Transverse colon (tissue), 4 donors: ENCODE data around the gene ITPRIPL1. TPM values are rescaled to one million over a fixed set of nuclear protein-coding genes. Genes with fewer than 3 reads are reported as not detected.
A peak's percentile ranks its signal among the peaks of the same experiment; 100 is the strongest.

Experiments
- DNase-seq: peaks from one replicate; pipeline ENCODE4 v3.0.0-alpha.2; 2019
- H3K27ac ChIP-seq, 4 donors: fragments of 200-600 bp; sonication (generic); 2 replicates each; pipeline ENCODE4 v1.5.1; 2016 to 2018; ENCODE audit warnings: inconsistent platforms in 4 of 4
- H3K27me3 ChIP-seq: fragments of 200-600 bp; sonication (generic); 2 replicates; pipeline ENCODE4 v1.5.1; 2017; ENCODE audit warnings: inconsistent platforms
- H3K36me3 ChIP-seq, 4 donors: fragments of 200-600 bp; sonication (generic); 2 replicates each; pipeline ENCODE4 v1.5.1; 2017 to 2019; ENCODE audit warnings: inconsistent platforms in 4 of 4
- H3K4me1 ChIP-seq, 4 donors: fragments of 200-600 bp; sonication (generic); 2 replicates each; pipeline ENCODE4 v1.5.1; 2017 to 2020; ENCODE audit warnings: inconsistent platforms in 4 of 4
- H3K4me3 ChIP-seq, 4 donors: fragments of 200-600 bp; sonication (generic); 1 replicate in 1 of 4; 2 replicates in 3 of 4; pipeline versions ENCODE4 v1.5.1 to v1.6.1; 2017 to 2019; ENCODE audit warnings: inconsistent platforms in 4 of 4
- H3K9me3 ChIP-seq, 2 donors: fragments of 200-600 bp; sonication (generic); 2 replicates each; pipeline ENCODE4 v1.5.1; 2017 to 2019; ENCODE audit warnings: inconsistent platforms in 2 of 2
- CTCF ChIP-seq, 5 experiments: fragments of 200-600 bp in 3 of 5; fragments of 450-650 bp in 2 of 5; sonication (generic) in 3 of 5; IDR thresholded peaks; 1 replicate in 2 of 5; 2 replicates in 3 of 5; pipeline ENCODE4 v1.5.1; 2016 to 2017; ENCODE audit warnings: antibody characterized with exemption in 5 of 5, inconsistent platforms in 3 of 5, mild to moderate bottlenecking in 2 of 5, moderate library complexity in 1 of 5
- EP300 ChIP-seq: sonication (generic); formaldehyde crosslinking; IDR thresholded peaks from one replicate; pipeline ENCODE4 v1.6.1; 2017; ENCODE audit warnings: antibody characterized with exemption, low read depth
- POLR2A ChIP-seq: fragments of 450-650 bp; IDR thresholded peaks from one replicate; pipeline ENCODE4 v1.6.1; 2016; ENCODE audit warnings: antibody characterized with exemption, mild to moderate bottlenecking, moderate library complexity
- POLR2AphosphoS5 ChIP-seq, 3 donors: sonication (generic); formaldehyde crosslinking; IDR thresholded peaks; one replicate each; pipeline ENCODE4 v1.6.1; 2016; ENCODE audit warnings: antibody characterized with exemption in 3 of 3
- WGBS, 2 donors: methylation state at CpG; one replicate each; pipeline ENCODE4 v1.1.5; 2018; ENCODE audit warnings: low coverage in 1 of 2; 5-methylcytosine and 5-hydroxymethylcytosine counted together
- in situ Hi-C, 4 donors: fragments of 200-750 bp; cut with MboI; loops; one replicate each; pipeline versions ENCODE4 v1.15.0 to v1.15.1; 2017; ENCODE audit warnings: low sequenced_read_pairs in 3 of 4, low pct_ligation_motif_present in 1 of 4, low pct_unique_long_range_greater_than_20kb in 1 of 4
- intact Hi-C: fragments of 100-400 bp; cut with DNase I; formaldehyde crosslinking; loops from one replicate; pipeline ENCODE4 v1.15.1; 2023; ENCODE audit warnings: low total_unique reads
- total RNA-seq, 4 donors: library from RNA; depleted of rRNA; stranded (reverse); fragments of >200 nt; gene quantifications; one replicate each; pipeline ENCODE4 v1.1.0, GENCODE V29; 2016

Gene ITPRIPL1
- total RNA-seq, 4 donors from 2014 or later = 0.41 to 2.6 (median 0.95) TPM; not detected in 1

GRCh38 chr2:96318723-96319122 is 6.4 kb upstream of the ITPRIPL1 start:
- TF ChIP-seq CTCF (IDR thresholded peaks at IDR 0.05) (no peak), EP300 (no peak), POLR2AphosphoS5 (IDR thresholded peaks at IDR 0.05) (no peak), POLR2A (no peak)
- Histone ChIP-seq H3K9me3 (no peaks in the 10 kb centered on the region), H3K4me3 (no peak overlapping the region), H3K4me1 (peaks cover 0 to 16% (median 13%) of the 10 kb centered on the region in 4 donors), H3K27ac (no peak overlapping the region), H3K27me3 (peaks cover 70% of the 10 kb centered on the region), H3K36me3 (no peaks in the 10 kb centered on the region)
- intact Hi-C loops (no loop called here), in situ Hi-C loops (loop anchor here in 1 of 4 donors (25.0 kb wide), 1 partner anchor 194 kb away; the partner anchor contains the start of gene NEURL3)
- no peak for DNase-seq
- WGBS, 2 donors = 100% methylated on average over 4 of the region's 4 CpGs; no CpG with 5 or more reads in 1 of the 2 donors

GRCh38 chr2:96319396-96319795 is 5.7 kb upstream of the ITPRIPL1 start:
- Histone ChIP-seq H3K4me3 (no peak overlapping the region), H3K27me3 (peaks cover 73% of the 10 kb centered on the region), H3K36me3 (no peaks in the 10 kb centered on the region), H3K4me1 (peaks cover 0 to 16% (median 13%) of the 10 kb centered on the region in 4 donors), H3K9me3 (no peaks in the 10 kb centered on the region), H3K27ac (no peak overlapping the region)
- intact Hi-C loops = no loop called here
- WGBS, 2 donors = 94% methylated on average over 1 of the region's 1 CpG; no CpG with 5 or more reads in 1 of the 2 donors
- TF ChIP-seq POLR2AphosphoS5 (IDR thresholded peaks at IDR 0.05) (no peak), CTCF (IDR thresholded peaks at IDR 0.05) (no peak), EP300 (no peak), POLR2A (no peak)
- DNase-seq = no peak
- in situ Hi-C loops = loop anchor here in 1 of 4 donors (25.0 kb wide), 1 partner anchor 193 kb away; the partner anchor contains the start of gene NEURL3

- TF ChIP-seq POLR2A (no peak), POLR2AphosphoS5 (IDR thresholded peaks at IDR 0.05) (no peak), EP300 (no peak), CTCF (IDR thresholded peaks at IDR 0.05) (no peak)
- WGBS, 2 donors = 91 to 97% methylated on average over 3 of the region's 3 CpGs
- H3K36me3 ChIP-seq = no peaks in the 10 kb centered on the region
- peak overlapping the region in 1 of 4 donors; percentile 70 for H3K4me3 ChIP-seq
- no peaks in the 10 kb centered on the region for H3K9me3 ChIP-seq
- peak overlapping the region in 1 of 4 donors; percentile 69 for H3K27ac ChIP-seq
- peaks cover 81% of the 10 kb centered on the region for H3K27me3 ChIP-seq
- in situ Hi-C loops (loop anchor here in 1 of 4 donors (25.0 kb wide), 1 partner anchor 192 kb away; the partner anchor contains the start of gene NEURL3), intact Hi-C loops (no loop called here)
- DNase-seq = no peak
- peaks cover 0 to 21% (median 16%) of the 10 kb centered on the region in 4 donors for H3K4me1 ChIP-seq
These were observed 4.8 kb upstream of the ITPRIPL1 start for GRCh38 chr2:96320326-96320725.

GRCh38 chr2:96320728-96321622 is 4.1 kb upstream of the ITPRIPL1 start:
- WGBS, 2 donors = 5 to 23% methylated on average over 6 to 41 of the region's 41 CpGs
- TF ChIP-seq POLR2A (no peak), POLR2AphosphoS5 (IDR thresholded peaks at IDR 0.05) (no peak), EP300 (no peak), CTCF (IDR thresholded peaks at IDR 0.05) (no peak)
- peak overlapping the region; percentile 24 to 70 (median 40) for H3K4me3 ChIP-seq
- in situ Hi-C loops (loop anchor here in 1 of 4 donors (25.0 kb wide), 1 partner anchor 191 kb away; the partner anchor contains the start of gene NEURL3), intact Hi-C loops (no loop called here)
- peaks cover 87% of the 10 kb centered on the region for H3K27me3 ChIP-seq
- no peaks in the 10 kb centered on the region for H3K36me3 ChIP-seq
- H3K9me3 ChIP-seq = no peaks in the 10 kb centered on the region
- H3K4me1 ChIP-seq = peaks cover 0 to 27% (median 18%) of the 10 kb centered on the region in 4 donors
- peak overlapping the region; percentile 47 to 69 (median 64) for H3K27ac ChIP-seq
- DNase-seq = peak; percentile 35
